Stimulated activated CD8-positive, alpha-beta memory T cell treated with anti-CD3 and anti-CD28 coated beads, Interleukin-4, amount 100 ng/mL, for 24 hours (primary cell): Measurements from ENCODE around the gene TMEM81.

Source experiments
- DNase-seq: peaks from one replicate; pipeline ENCODE4 v3.0.0-alpha.2; 2020; ENCODE audit warnings: low read depth

TMEM81 gene

DNA sequence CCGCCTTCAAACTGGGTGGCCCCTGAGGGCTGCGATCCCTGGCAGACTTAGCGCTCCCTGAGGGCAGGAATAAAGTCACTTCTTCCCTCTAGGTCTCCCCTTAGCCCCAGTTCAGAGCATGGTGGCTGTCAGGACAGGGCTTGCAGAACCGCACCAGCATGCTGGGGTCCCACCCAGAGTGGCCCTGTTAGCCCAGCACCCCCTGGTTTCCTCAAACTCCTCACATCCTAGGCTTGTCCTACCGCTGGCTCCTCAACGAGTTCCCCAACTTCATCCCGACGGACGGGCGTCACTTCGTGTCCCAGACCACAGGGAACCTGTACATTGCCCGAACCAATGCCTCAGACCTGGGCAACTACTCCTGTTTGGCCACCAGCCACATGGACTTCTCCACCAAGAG lies 25.4 kb downstream of the TMEM81 start:
- DNase-seq: no peak

DNA sequence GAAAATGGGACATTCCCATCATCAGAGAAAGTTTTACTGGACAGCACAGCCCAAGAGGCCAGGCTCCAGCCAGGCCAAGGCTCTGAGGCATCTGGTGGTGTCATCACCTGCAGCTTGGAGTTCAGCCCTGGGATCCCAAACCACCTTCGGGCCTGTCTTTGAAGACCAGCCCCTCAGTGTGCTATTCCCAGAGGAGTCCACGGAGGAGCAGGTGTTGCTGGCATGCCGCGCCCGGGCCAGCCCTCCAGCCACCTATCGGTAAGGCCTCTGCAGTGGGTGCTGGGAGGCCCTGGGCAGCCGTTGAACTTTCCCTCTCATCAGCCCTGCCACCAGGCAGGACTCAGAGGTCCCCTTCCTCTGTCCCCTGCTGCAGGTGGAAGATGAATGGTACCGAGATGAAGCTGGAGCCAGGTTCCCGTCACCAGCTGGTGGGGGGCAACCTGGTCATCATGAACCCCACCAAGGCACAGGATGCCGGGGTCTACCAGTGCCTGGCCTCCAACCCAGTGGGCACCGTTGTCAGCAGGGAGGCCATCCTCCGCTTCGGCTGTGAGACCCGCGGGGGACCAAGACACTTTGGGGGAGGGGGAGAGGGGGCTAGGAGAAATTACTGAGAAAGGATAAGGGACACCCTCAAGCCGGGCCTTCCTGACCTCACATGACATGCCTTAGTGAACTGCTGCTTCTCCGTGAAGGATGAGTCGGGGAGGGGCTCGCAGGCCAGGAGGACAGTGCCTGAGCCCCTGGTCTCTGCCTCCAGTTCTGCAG lies 26.3 kb downstream of the TMEM81 start:
- DNase-seq: no peak

DNA sequence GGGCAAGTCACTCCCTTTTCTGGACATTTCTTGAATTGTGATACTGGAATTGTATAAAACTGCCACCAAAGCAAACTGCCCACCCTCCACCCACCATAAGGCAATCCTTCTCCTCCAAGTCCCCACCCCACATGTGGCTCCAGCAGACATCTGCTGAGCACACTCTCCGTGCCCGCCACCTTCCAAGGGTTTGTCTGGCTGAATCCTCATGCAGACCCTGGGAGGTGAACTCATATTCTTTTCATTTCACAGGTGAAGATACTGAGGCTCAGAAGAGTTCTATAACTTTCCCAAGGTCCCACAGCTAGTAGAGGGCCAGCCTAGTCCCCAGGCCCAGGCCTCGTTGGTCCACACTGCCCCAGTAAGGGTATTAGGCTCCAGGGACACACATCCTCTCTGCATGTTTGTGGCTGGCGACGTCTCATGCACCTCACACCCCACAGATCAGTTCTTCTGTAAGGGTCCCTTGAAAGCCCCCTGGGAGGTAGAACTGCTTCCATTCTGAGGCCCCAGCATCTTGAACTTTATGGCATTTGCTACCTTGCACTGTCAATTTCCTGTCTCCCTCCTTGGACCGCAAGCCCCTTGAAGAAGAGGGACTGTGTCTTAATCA lies 27.2 kb downstream of the TMEM81 start:
- no peak for DNase-seq

DNA sequence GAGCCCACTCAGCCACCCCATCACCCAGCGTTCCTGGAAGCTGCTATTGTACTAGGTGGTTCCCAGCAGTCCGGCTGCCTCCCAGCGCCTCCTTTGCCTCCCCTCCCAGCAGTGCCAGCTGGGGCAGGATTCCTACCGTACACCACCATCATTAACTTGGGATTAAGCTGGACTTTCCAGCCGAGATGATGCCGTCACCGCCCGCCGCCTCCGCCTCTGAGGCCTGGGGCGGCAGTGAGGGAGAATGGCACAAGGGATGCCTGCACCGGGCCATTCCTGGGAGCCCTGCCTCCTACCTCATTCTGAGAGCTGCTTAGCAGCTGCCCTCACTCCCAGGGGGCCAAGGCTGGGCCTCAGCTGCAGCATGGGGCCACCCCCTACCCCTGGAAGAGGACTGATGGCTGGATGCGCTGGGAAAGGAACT lies 28.1 kb downstream of the TMEM81 start:
- DNase-seq: no peak

DNA sequence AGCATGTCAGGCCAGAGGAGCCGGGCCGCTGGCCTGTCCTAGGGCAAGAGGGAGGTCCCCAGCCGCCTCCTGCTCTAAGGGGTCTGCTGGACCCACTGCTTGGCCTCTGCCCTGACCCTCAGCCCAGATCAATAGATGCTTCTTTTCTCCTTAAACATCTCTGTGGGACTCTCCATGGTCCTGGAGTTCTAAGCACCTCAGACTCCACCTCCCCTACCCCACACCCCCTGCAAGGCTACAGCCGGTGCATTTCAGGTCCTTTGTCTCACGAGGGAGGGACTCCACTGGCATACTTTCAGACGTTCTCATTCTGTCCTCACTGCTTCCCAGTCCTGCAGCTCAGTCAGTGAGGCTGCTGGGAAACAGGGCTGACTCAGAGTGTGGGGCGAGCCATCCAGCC lies 30.2 kb downstream of the TMEM81 start:
- no peak for DNase-seq

DNA sequence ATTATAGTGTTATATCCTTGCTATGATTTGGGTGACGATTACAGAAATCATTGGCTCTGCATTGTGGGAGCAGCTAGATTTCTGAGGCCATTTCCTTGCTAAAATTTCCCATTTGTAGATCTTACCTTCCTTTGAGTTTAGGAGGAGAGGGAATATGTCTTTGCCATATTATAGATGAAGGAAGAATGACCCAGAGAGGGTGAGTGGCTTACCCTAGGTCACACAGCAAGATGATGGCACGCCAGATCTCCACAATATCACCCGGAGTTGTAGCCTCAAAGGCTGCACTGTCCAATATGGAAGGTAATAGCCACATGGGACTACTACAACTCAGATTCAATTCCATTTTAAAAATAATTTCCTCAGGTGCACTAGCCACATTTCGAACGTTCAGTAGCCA lies 31.0 kb downstream of the TMEM81 start:
- no peak for DNase-seq

DNA sequence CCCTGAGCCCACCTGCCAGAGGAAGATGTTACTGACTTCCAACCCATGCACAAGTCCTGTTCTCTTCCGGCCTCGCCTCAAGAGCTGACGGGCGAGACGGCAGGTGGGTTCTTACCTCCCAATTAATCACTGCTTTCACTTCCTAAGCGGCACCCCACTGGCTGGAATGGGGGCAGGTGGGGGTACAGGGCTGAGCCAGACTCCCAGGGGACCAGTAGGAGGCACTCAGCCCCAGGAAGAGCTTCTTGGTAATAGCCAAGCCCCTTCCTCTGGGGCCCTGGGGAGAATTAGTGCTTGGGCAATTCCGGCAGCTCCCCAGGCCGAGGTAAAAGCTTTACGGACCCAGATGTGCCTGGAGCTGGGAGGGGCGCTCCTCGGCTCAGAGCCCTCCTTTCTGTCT lies 31.6 kb downstream of the TMEM81 start:
- DNase-seq: no peak

DNA sequence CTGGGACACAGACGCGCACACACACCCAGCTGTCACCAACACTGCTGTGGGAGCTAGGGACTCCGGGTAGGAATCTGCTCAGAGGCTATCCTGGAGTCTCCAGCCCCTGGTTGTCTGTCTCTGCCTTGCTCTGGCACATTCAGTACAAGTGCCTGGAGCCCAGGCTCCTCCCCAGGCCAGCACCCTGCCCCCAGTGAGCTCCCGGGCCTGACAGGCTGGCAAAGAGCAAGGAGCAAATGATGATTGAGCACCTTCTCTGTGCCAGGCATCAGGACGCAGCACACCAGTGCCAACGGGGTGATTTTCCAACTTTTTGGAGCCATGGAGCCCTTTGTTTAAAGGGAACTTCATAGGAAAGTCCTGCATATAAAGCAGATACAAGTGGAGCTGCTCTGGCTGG lies 34.8 kb downstream of the TMEM81 start:
- no peak for DNase-seq

DNA sequence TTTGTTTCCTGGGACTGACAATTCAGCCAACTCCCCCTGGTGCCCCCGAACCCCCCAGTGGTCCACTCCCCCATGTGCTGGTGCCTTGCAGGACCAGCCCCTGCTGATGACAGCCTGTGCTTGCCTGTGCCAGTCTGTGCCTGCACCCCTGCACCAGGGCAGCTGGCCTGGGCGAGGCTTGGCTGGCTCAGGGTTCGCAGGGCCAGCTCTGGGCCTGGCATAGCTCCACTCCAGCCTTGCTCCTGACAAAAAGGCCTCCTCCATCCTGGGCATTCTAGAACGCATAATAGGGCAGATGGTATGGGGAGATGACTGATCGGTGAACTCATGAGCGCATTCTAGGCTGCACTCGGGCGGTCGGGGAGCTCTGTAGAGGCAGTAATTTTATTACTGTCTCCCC lies 35.9 kb downstream of the TMEM81 start:
- no peak for DNase-seq

DNA sequence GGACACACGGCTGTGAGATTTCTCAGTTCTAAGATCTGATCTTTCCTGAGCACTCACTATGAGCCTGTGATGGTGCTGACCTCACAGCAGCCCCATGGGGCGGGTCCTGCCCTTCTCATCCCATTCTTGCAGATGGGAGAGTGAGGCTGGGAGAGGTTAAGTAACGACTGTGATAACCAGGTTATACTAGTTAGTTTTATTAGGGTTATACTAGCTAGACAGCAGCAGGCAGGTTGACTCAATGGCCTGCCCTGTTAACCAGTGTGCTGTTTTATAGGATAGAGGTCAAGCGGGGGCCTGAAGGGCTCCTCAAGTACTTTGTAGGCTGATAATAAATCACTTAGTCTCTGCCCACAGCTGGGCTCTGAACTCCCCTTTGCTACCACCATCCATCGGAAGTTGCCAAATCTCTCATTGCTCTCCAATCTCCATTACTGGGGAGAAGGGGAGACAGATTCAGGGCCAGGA lies 36.5 kb downstream of the TMEM81 start:
- DNase-seq: no peak

DNA sequence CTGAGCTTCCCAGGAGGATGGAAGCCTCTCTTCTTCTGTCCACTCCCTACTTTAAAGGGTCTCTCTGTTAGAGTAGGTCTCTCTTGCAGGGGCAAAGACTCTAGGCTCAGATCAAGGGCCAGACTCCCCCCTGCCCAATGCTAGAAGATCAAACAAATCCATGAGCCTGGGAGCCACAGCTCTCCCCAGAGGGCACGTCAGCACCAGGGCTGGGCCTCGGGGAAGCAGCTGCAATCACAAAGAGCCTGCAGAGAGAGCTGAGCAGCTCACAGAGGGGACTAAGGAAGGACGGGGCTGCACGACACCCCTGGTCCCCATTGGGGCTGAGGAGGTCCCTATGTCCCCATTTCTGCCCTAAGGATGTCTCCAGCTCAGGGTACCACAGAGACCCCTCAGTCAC lies 37.4 kb downstream of the TMEM81 start:
- DNase-seq: no peak

DNA sequence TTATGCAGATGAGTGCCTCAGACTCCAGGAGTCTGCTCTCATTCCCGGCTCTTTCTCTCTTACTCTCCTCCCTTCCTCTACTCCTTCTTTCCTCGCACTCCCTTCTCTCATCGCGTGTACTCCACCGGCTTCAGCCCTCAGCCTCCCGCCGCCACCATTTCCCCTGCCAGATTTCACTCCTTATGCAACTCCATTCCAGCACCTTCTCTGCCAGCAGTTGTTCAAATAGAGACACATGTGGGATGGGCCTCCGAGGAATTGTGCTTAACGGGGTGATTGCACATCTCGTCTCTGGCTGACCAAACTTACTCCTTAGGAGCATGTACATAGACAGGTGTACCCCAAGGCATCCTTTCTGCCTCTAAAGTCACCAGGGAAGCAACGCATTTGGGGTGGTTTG lies 39.1 kb downstream of the TMEM81 start:
- DNase-seq: no peak

DNA sequence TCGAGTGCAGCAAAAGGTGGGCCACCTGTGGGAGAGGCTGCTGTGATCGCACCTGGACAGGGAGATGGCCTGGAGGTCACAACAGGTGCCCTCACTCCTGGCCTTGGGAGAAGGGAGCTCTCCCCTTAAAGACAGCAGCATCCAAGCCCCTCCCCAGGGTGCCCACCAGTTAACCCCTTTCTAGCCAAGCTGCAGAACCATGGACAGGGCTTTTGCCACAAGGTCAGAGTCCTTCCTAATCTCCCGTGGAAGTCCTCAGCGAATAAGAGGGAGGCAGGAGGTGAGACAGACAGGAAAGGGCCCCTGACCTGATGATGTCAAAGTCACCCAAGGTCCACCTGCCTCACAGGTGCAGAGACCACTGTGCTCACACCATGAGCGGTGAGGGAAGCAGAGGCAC lies 39.5 kb downstream of the TMEM81 start:
- DNase-seq: no peak

DNA sequence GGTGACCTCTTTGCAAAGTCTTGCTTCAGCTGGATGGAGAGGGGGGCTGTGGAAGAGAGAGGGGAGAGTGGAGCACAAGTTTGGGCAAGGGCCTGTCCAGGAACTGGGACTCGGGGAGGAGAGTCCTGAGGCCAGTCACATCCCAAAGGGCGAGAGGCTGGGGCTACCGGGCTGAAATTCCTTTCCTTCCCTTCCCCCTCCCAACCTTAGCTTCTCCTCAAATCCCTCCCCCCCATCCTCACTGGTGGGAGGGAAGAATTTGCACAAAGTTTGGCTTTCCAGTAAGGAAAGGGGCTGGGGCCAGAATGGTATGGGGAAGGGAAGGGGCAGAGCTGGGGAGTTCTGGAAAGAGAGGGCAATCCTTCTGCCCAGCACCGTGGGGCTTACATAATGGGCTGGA lies 40.4 kb downstream of the TMEM81 start:
- no peak for DNase-seq

DNA sequence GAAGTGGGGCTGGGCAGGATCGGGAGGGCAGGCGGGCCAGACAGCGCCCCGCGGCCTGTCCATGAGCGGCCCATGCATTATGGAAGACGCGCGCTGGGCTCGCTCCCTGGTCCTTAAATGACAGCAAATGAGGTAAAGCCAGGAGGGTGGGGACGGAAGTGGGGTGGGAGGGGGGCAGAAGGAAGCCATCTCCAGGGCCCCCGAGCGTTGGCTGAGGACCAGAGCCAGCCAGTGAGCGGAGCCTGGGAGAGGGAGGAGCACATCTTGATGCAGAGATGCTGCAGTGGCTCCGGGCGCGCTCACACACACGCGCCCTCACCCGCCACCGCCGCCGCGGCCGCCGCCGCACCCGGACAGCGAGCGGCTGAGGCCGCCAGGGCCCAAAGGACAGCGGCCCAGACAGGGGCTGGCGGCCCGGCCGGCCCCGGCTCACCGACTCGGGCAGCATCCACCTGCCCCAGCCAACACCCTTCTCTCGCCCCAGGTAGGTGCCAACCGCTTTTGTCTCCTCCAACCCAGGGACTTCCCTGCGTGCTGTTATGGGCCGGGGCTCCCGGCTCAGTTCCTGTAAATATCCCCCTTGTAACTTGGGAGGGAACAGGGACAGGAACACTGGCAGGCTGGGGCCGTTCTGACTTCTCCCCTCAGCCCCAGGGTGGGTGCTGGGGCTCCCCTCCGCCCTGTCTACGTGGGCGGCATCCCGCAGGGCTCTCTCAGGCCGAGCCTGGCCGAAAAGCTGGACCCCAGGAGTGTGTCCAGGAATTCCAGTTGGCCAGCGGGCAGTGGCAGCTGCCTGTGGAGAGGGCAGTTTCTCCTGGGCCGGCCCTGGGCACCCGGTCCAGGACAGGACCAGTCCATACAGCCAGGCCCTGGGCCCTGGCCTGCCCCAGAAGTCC lies 41.1 kb downstream of the TMEM81 start, which contains the start of gene CNTN2:
Gene CNTN2, plus strand, starts transcription at position 302 of the 896 bp plus-strand sequence. CDS start 9,974 bp downstream, outside the sequence.
- no peak for DNase-seq

DNA sequence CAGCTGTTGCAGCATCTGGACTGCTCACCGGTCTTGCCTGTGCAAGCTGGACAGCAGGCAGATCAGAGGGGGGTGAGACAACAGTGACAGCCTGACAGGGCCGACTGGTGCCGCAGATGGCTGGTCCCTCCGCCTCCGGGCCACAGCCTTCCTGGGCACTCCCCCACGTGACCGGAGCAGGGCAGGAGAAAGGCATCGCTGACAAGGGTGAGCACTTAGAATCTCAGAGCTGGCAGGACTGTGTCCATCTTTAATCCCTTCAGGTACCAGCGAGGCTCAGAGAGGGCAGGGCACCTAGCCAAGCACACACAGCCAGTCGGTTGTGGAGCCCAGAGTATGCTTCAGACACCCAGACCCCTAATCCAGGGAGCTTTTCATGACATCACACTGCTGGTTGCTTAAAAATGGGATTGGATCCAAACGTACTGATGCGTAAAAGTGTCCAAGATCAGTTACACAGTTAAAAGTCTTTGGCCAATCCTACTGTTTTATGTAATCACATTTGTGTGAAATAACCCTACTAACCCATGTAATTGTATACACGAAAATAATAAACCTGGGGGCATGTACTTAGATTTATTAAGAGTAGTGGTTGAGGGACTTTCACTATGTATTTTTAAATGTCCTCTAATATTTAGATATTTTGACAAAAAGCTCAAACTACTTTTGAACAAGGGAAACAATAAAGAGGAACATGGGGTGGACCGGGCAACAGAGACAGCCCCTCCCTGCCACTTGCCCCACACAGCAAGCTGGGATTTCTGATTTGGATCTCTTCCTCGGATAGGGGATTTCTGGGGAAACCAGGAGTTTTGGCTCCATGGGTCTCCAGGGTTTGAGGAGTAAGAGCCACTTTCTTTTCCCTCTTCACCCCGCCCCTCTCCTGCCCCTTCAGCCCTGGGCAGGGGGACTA lies 42.0 kb downstream of the TMEM81 start:
- no peak for DNase-seq

DNA sequence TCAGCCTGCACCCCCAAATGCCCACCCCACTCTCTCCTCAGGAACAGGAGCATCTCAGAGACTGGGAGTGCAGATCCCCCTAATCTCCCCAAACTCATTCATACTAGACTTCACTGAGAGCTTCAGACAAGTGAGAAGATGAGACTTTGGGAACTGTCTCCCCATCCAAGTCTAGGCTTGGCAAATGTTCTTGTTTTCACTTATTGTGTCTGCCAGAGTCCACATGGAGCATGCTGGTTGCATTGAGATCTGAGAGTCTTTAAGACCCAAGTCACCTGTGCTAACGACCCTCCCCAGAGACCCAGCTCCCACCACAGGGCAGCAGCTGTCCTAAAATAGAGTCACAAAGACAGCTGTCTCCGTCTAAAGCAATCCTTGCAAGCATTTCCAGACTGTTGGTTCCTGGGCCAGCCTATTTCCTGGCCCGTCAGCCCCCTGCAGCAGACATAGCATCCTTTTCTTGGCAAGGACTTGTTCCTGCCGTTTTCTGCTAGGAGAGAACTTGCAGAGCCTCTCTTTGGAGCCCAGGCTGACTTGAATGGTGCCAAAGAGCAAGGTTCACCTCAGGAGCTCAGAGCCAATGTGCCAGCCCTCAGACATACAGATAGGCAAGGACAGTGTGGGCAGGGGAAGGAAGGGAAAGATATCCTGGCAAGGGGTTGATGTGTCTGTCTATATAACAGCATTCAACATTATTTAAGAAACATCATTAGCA lies 43.1 kb downstream of the TMEM81 start:
- no peak for DNase-seq

DNA sequence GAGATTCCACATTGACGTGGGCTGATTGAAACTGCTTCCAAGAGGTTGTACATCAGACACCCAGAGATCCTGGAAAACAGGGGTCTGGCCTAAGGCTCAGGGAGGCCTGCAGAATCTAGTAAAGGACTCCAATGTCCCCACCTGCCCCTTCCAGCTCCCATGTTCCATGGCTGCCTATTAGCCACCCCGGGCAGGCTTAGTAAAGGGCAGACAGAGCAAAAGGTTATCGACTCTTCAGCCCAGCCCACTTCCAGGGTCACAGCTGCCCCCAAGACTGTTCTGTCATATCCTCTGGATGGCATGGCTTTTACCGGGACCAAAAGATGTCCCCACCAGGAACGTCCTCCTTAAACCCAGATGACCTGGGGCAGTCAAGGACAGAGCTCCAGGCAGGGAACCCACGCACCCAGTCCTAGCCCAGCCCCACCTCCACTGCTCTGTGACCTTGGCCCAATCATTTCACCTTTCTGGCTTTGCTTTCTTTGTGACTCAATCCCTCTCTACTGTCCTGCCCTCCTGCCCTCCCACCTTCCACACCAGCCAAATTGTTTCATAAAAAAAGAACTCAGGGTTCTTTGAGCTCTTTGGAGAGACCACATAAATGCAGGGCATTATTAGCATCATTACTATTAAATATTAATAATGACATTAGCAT lies 46.0 kb downstream of the TMEM81 start:
- no peak for DNase-seq

DNA sequence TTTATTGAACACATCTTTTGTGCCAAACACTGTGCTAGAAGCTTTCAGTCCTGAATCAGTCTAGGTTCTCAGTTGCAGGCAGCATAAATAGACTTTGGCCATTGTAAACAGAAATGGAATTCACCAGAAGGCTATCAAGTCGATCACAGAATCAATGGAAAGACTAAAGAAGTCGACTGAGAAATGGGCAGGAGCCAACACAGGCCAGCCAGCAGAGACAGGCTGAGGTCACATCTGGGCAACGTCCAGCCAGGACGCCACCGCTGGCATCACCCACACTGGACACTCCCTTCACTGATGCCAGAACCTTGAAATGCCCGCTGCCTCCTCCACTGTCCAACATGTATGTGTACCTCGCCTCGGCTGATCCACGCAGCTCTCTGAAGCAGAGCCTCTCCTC lies 46.7 kb downstream of the TMEM81 start:
- no peak for DNase-seq
